GM12878 (cell line): ENCODE data around the gene FLT4.

ENCODE experiments used
- NRF1 ChIP-seq: conservative IDR thresholded peaks from 2 replicates; pipeline ENCODE4 v1.6.1; 2011; ENCODE audit warnings: mild to moderate bottlenecking, low read depth, low read length, improper control_type of control experiment
- POU2F2 ChIP-seq: IDR thresholded peaks from 3 replicates; pipeline ENCODE4 v1.6.1; 2011; ENCODE audit warnings: low read depth, mild to moderate bottlenecking, low read length, borderline replicate concordance
- ZNF217 ChIP-seq: fragments of 450-650 bp; IDR thresholded peaks from 2 replicates; pipeline ENCODE4 v1.6.1; 2017; ENCODE audit warnings: antibody characterized with exemption, mild to moderate bottlenecking
- TF ChIP-seq, protein P1 (sequence below): IDR thresholded peaks from 2 replicates; pipeline ENCODE4 v1.6.1; 2011; ENCODE audit warnings: low read depth, low read length, improper control_type of control experiment, borderline replicate concordance
- TF ChIP-seq, protein P2 (sequence below), 3 experiments: IDR thresholded peaks in 2 of 3; conservative IDR thresholded peaks in 1 of 3; 2 replicates each; pipeline ENCODE4 v1.5.1; 2011; ENCODE audit warnings: low read depth in 3 of 3, low read length in 3 of 3, mild to moderate bottlenecking in 3 of 3, control low read depth in 2 of 3, moderate library complexity in 2 of 3, inconsistent platforms in 1 of 3, mixed read lengths in 1 of 3; ENCODE audit not compliant: control insufficient read depth in 2 of 3, insufficient read depth in 1 of 3; ENCODE audit errors: extremely low read depth in 1 of 3

DNA sequence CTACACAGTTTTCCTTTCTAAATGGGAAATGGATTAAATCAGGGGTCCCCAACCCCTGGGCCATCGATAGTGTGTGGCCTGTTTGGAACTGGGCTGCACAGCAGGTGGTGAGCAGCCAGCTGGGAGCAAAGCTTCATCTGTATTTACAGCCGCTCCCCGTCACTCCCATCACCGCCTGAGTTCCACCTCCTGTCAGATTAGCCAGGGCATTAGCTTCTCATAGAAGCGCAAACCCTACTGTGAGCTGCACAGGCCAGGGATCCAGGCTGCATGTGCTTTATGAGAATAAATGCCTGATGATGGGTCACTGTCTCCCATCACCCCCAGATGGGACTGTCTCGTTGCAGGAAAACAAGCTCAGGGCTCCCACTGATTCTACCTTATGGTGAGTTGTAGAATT, 41.2 kb upstream of the FLT4 start:
- TF ChIP-seq, protein P1, sequence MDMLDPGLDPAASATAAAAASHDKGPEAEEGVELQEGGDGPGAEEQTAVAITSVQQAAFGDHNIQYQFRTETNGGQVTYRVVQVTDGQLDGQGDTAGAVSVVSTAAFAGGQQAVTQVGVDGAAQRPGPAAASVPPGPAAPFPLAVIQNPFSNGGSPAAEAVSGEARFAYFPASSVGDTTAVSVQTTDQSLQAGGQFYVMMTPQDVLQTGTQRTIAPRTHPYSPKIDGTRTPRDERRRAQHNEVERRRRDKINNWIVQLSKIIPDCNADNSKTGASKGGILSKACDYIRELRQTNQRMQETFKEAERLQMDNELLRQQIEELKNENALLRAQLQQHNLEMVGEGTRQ = no peak
- TF ChIP-seq, protein P2, sequence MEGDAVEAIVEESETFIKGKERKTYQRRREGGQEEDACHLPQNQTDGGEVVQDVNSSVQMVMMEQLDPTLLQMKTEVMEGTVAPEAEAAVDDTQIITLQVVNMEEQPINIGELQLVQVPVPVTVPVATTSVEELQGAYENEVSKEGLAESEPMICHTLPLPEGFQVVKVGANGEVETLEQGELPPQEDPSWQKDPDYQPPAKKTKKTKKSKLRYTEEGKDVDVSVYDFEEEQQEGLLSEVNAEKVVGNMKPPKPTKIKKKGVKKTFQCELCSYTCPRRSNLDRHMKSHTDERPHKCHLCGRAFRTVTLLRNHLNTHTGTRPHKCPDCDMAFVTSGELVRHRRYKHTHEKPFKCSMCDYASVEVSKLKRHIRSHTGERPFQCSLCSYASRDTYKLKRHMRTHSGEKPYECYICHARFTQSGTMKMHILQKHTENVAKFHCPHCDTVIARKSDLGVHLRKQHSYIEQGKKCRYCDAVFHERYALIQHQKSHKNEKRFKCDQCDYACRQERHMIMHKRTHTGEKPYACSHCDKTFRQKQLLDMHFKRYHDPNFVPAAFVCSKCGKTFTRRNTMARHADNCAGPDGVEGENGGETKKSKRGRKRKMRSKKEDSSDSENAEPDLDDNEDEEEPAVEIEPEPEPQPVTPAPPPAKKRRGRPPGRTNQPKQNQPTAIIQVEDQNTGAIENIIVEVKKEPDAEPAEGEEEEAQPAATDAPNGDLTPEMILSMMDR (IDR thresholded peaks at IDR 0.05 in 2 of 3, conservative IDR thresholded peaks at IDR 0.05 in 1 of 3; ENCODE audit: control insufficient read depth in 2 of 3, extremely low read depth in 1 of 3, insufficient read depth in 1 of 3, low read depth in 3 of 3, low read length in 3 of 3) = no peak
- no peak for TF ChIP-seq ZNF217
- no peak for TF ChIP-seq NRF1
- no peak for TF ChIP-seq POU2F2
